Right atrium auricular region (tissue), 2 donors: ENCODE measurements around the gene MMP15. TPM values are rescaled to one million over a fixed set of nuclear protein-coding genes. Genes with fewer than 3 reads are reported as not detected.

Experiments used
- DNase-seq: peaks from one replicate; pipeline ENCODE4 v3.0.0-alpha.2; 2019; ENCODE audit warnings: low spot score
- H3K27ac ChIP-seq, 2 donors: fragments of 200-600 bp; sonication (generic); 1 replicate in 1 of 2; 2 replicates in 1 of 2; pipeline ENCODE4 v1.5.1; 2016 to 2019
- H3K27me3 ChIP-seq, 2 donors: fragments of 200-600 bp; sonication (generic); one replicate each; pipeline versions ENCODE4 v1.5.1 to v1.6.0; 2017 to 2019
- H3K36me3 ChIP-seq: fragments of 200-600 bp; sonication (generic); one replicate; pipeline ENCODE4 v1.5.1; 2016
- H3K4me1 ChIP-seq, 2 donors: fragments of 200-600 bp; sonication (generic); one replicate each; pipeline versions ENCODE4 v1.5.1 to v1.6.0; 2017 to 2019
- H3K4me3 ChIP-seq, 2 donors: fragments of 200-600 bp; sonication (generic); 1 replicate in 1 of 2; 2 replicates in 1 of 2; pipeline ENCODE4 v1.5.1; 2017 to 2019; ENCODE audit warnings: mild to moderate bottlenecking in 1 of 2, moderate library complexity in 1 of 2
- H3K9me3 ChIP-seq, 2 donors: fragments of 200-600 bp; sonication (generic); one replicate each; pipeline ENCODE4 v1.5.1; 2019
- total RNA-seq, 2 donors: library from RNA; depleted of rRNA; stranded (reverse); fragments of >200 nt; gene quantifications; one replicate each; pipeline ENCODE4 v1.1.0, GENCODE V29; 2016
- TF ChIP-seq, protein P1 (sequence below), 2 donors: fragments of 200-600 bp; sonication (generic); IDR thresholded peaks; one replicate each; pipeline ENCODE4 v1.5.1; 2019; ENCODE audit warnings: antibody characterized with exemption in 2 of 2

Gene MMP15
- total RNA-seq, 2 donors from 2014 or later: 36.9 to 52.3 TPM

DNA sequence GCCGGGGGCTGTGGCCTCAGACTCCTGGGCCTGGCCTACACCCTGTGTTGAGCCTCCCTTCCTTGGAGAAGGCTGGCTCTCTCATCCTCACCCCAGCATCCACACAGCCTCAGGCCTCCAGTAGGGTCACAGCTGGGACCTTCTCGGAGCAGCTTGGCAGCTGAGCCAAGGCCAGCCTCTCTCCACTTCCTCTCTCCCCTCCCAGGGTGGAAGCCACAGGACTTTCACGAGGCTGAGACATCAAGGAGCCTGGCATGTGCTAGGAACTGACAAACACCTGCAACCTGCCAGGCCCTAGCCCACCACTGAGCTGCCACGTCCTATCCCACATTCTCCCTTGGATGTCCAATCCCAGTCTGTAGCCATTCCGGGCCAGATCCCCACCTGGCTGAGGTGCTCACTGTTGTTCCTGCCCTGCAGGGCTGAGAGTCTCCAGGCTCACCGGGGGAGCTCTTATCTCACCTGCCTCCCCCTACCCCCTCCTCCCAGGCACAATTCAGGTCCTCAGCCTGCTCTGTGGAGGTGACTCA is 3.1 kb downstream of the MMP15 start:
- peak overlapping the region; percentile 91 to 92 for H3K27ac ChIP-seq
- DNase-seq: no peak

DNA sequence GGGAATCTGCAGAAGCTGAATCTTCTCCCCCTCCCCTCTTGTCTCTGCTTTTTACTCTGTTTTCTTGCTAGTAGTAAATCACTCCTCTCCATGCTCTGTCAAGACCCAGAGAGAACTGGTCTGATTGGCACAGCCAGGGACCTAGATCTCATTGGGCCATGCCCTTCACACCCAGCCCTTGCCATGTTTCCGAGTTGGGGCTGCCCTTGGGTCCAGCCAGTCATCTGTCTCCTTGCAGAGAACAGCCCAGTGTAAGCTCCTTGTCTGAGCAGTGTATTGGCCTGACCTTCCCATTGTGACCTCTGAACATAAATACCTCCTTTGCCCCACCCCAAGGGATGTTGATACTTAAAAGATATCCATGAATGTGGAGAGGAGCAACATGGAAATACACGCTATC is 3.9 kb downstream of the MMP15 start:
- H3K9me3 ChIP-seq: no peaks in the 10 kb centered on the region
- no peak overlapping the region for H3K4me3 ChIP-seq
- TF ChIP-seq, protein P1, sequence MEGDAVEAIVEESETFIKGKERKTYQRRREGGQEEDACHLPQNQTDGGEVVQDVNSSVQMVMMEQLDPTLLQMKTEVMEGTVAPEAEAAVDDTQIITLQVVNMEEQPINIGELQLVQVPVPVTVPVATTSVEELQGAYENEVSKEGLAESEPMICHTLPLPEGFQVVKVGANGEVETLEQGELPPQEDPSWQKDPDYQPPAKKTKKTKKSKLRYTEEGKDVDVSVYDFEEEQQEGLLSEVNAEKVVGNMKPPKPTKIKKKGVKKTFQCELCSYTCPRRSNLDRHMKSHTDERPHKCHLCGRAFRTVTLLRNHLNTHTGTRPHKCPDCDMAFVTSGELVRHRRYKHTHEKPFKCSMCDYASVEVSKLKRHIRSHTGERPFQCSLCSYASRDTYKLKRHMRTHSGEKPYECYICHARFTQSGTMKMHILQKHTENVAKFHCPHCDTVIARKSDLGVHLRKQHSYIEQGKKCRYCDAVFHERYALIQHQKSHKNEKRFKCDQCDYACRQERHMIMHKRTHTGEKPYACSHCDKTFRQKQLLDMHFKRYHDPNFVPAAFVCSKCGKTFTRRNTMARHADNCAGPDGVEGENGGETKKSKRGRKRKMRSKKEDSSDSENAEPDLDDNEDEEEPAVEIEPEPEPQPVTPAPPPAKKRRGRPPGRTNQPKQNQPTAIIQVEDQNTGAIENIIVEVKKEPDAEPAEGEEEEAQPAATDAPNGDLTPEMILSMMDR (IDR thresholded peaks at IDR 0.05): no peak
- DNase-seq: no peak
- H3K27ac ChIP-seq: peak overlapping the region; percentile 91 to 92
- peaks cover 0 to 91% of the 10 kb centered on the region in 2 donors for H3K4me1 ChIP-seq
- H3K27me3 ChIP-seq: no peaks in the 10 kb centered on the region
- no peaks in the 10 kb centered on the region for H3K36me3 ChIP-seq

More for the DNA sequence above, 3.1 kb downstream of the MMP15 start:
- TF ChIP-seq, protein P1 (IDR thresholded peaks at IDR 0.05): no peak
- no peaks in the 10 kb centered on the region for H3K9me3 ChIP-seq
- H3K4me1 ChIP-seq: peaks cover 0 to 91% of the 10 kb centered on the region in 2 donors
- no peaks in the 10 kb centered on the region for H3K36me3 ChIP-seq
- H3K27me3 ChIP-seq: no peaks in the 10 kb centered on the region
- no peak overlapping the region for H3K4me3 ChIP-seq

DNA sequence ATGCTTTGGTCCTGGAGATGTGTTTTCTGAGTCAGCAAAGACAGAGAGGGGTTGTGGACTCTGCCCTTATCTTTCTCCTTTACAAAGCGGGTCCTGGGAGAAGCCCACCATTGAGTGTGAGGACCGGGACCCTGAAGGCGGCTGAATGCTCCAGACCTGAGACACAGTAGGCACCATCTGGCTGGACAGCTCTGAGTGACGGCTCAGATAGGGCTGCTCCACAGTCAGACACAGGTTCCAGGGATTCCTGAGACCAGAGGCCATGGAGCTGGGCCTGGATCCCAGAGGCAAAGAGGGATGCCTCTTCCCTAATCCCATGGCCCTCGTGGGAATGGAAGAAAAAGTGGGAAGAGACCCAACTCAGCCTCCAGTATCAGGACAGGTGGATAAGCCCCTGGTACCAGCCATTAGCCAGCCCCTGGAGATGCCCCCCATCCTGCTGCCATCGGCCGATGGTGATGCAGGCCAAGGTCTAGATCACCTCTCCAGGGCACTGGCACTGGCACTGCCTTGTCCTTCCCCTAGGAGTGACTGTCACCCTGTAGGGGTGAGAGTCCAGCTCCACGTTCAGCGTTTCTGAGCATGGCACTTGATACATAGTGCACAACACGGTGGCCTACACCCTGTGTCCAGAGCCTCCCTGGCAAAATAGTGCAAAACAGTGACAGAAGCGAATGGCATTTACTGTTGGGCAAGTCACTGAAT is 4.7 kb downstream of the MMP15 start:
- Histone ChIP-seq H3K27me3 (no peaks in the 10 kb centered on the region), H3K36me3 (no peaks in the 10 kb centered on the region), H3K27ac (peak overlapping the region; percentile 91 to 92), H3K4me3 (no peak overlapping the region), H3K9me3 (no peaks in the 10 kb centered on the region), H3K4me1 (peaks cover 0 to 91% of the 10 kb centered on the region in 2 donors)
- TF ChIP-seq, protein P1 (IDR thresholded peaks at IDR 0.05): no peak
- DNase-seq: no peak

DNA sequence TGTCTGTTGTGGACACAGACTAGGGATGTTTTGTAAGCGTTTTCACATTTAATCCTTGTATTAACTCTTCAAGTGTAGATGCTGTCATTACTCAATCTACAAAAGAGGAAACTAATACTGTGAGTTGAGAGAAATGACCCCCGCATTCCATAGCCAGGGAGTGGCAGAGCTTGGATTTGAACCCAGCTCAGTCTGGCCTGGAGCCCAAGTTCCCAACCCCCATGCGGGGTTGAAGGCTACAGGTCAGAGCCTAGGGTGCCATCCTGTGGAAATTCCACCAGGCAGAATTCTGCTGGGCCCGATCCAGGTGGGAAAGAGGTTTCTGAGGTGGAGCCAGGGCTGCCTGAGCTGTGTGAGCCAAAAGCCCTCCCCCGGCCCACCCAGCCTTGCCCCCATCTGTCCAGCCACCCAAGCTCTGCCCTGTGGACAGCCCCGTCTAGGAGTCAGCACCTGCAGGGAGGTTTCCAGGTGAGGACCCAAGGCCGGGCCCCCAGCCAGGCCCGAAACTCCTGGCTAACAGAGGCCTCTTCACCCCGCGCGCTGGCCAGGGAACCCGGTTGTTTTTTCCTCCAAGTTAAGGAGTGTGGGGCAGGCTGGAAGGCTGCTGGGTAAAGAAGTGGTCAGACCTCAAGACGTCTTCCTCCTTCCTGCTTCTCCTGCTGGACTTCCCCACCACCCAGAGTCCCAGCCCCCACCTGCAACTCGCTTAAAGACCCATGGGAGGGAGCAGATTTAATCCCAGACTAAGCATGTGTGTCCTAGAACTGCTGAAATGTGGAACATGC is 5.7 kb downstream of the MMP15 start:
- H3K27ac ChIP-seq: peak overlapping the region; percentile 83 to 91
- DNase-seq: no peak
- H3K9me3 ChIP-seq: no peaks in the 10 kb centered on the region
- H3K36me3 ChIP-seq: no peaks in the 10 kb centered on the region
- TF ChIP-seq, protein P1 (IDR thresholded peaks at IDR 0.05): no peak
- H3K4me3 ChIP-seq: no peak overlapping the region
- H3K4me1 ChIP-seq: peaks cover 0 to 98% of the 10 kb centered on the region in 2 donors
- H3K27me3 ChIP-seq: no peaks in the 10 kb centered on the region

DNA sequence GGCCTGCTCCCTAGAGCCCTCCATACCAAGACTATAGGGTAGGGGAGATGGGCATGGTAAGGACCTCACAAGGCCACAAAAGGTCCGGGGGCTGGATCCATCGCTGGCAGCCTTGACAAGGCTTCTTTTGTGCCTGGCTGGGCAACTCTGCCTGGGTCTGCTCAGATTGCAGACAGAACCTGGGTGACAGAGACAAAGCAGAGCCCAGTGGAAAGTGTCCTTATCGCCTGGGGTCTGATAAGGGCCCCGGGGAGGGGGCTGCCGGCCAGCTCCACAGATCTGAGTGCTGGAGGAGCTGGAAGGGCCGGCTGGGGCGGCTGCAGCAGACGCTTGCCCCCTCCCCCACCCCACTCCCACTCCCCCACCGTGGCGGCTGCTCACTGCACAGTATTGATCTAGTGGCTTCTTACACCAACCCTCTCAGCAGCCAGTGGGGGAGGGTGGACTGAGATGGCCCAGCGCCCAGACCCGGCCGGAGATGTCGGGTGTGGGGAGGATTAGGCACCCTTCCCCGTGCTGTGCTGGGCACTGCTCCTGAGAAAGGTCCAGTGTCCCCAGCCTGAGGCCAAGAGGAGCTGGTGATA is 7.2 kb downstream of the MMP15 start:
- no peaks in the 10 kb centered on the region for H3K9me3 ChIP-seq
- DNase-seq: no peak
- TF ChIP-seq, protein P1 (IDR thresholded peaks at IDR 0.05): no peak
- H3K4me3 ChIP-seq: no peak overlapping the region
- no peaks in the 10 kb centered on the region for H3K36me3 ChIP-seq
- H3K27me3 ChIP-seq: no peaks in the 10 kb centered on the region
- peak overlapping the region; percentile 83 to 91 for H3K27ac ChIP-seq
- peaks cover 0 to 87% of the 10 kb centered on the region in 2 donors for H3K4me1 ChIP-seq
